ENCODE results near the gene CYTH1. TPM values are rescaled to one million over a fixed set of nuclear protein-coding genes. Genes with fewer than 3 reads are reported as not detected.

CYTH1 gene
- total RNA-seq, result 20.9 and 21.4 TPM in 2 replicates

- H3K4me2 ChIP-seq (ENCODE audit: insufficient read depth, low read length), result peak within 1 kb of the TSS; percentile 95
- H3K27me3 ChIP-seq (ENCODE audit: insufficient read depth, low read length), result no peaks in the 10 kb centered on the region
- peak within 1 kb of the TSS; percentile 94 for H2AFZ ChIP-seq (ENCODE audit: low read length)
- peak within 1 kb of the TSS; percentile 90 for H3K27ac ChIP-seq (ENCODE audit: low read depth, low read length)
- TF ChIP-seq, protein P1, sequence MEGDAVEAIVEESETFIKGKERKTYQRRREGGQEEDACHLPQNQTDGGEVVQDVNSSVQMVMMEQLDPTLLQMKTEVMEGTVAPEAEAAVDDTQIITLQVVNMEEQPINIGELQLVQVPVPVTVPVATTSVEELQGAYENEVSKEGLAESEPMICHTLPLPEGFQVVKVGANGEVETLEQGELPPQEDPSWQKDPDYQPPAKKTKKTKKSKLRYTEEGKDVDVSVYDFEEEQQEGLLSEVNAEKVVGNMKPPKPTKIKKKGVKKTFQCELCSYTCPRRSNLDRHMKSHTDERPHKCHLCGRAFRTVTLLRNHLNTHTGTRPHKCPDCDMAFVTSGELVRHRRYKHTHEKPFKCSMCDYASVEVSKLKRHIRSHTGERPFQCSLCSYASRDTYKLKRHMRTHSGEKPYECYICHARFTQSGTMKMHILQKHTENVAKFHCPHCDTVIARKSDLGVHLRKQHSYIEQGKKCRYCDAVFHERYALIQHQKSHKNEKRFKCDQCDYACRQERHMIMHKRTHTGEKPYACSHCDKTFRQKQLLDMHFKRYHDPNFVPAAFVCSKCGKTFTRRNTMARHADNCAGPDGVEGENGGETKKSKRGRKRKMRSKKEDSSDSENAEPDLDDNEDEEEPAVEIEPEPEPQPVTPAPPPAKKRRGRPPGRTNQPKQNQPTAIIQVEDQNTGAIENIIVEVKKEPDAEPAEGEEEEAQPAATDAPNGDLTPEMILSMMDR (IDR thresholded peaks at IDR 0.05; ENCODE audit: extremely low read depth, low read depth, low read length), result no peak
- no peak for DNase-seq (ENCODE audit: insufficient read length, low spot score, missing footprints)
- no peaks in the 10 kb centered on the region for H4K20me1 ChIP-seq (ENCODE audit: insufficient read depth, low read length)
- H3K4me3 ChIP-seq (ENCODE audit: insufficient read depth, low read length), result peak within 1 kb of the TSS; percentile 100
- no peaks in the 10 kb centered on the region for H3K36me3 ChIP-seq (ENCODE audit: insufficient read depth, low read length)
- H3K4me1 ChIP-seq (ENCODE audit: insufficient read depth, low read length), result peaks cover 3% of the 10 kb centered on the region
- H3K9me3 ChIP-seq (ENCODE audit: low read depth, low read length), result no peaks in the 10 kb centered on the region
- peaks cover 31% of the 10 kb centered on the region for H3K79me2 ChIP-seq (ENCODE audit: insufficient read depth, low read length)
Measured at GRCh38 chr17:78781893-78782304, at the start of gene CYTH1. Gene CYTH1 (minus strand): TSS chr17:78782273. CDS start chr17:78782223, 50 bp downstream.

- Histone ChIP-seq H3K27me3 (ENCODE audit: insufficient read depth, low read length) (no peaks in the 10 kb centered on the region), H4K20me1 (ENCODE audit: insufficient read depth, low read length) (peaks cover 27% of the 10 kb centered on the region), H3K9me3 (ENCODE audit: low read depth, low read length) (no peaks in the 10 kb centered on the region), H3K36me3 (ENCODE audit: insufficient read depth, low read length) (peaks cover 91% of the 10 kb centered on the region), H3K79me2 (ENCODE audit: insufficient read depth, low read length) (peaks cover 88% of the 10 kb centered on the region), H3K4me2 (ENCODE audit: insufficient read depth, low read length) (no peak overlapping the region), H2AFZ (ENCODE audit: low read length) (no peak overlapping the region), H3K4me1 (ENCODE audit: insufficient read depth, low read length) (no peaks in the 10 kb centered on the region), H3K27ac (ENCODE audit: low read depth, low read length) (peak overlapping the region; percentile 8), H3K4me3 (ENCODE audit: insufficient read depth, low read length) (no peak overlapping the region)
- TF ChIP-seq, protein P1 (IDR thresholded peaks at IDR 0.05; ENCODE audit: extremely low read depth, low read depth, low read length), result no peak
- DNase-seq (ENCODE audit: insufficient read length, low spot score, missing footprints), result no peak
Measured at GRCh38 chr17:78829477-78829876, 47.4 kb upstream of the CYTH1 start.

- DNase-seq (ENCODE audit: insufficient read length, low spot score, missing footprints), result peak; percentile 94
- H3K4me3 ChIP-seq (ENCODE audit: insufficient read depth, low read length), result no peak overlapping the region
- TF ChIP-seq, protein P1 (IDR thresholded peaks at IDR 0.05; ENCODE audit: extremely low read depth, low read depth, low read length), result peak; percentile 68
- H2AFZ ChIP-seq (ENCODE audit: low read length), result no peak overlapping the region
- H3K79me2 ChIP-seq (ENCODE audit: insufficient read depth, low read length), result peaks cover 88% of the 10 kb centered on the region
- H3K27ac ChIP-seq (ENCODE audit: low read depth, low read length), result peak overlapping the region; percentile 8
- H3K4me2 ChIP-seq (ENCODE audit: insufficient read depth, low read length), result no peak overlapping the region
- no peaks in the 10 kb centered on the region for H3K4me1 ChIP-seq (ENCODE audit: insufficient read depth, low read length)
- H4K20me1 ChIP-seq (ENCODE audit: insufficient read depth, low read length), result peaks cover 27% of the 10 kb centered on the region
- H3K9me3 ChIP-seq (ENCODE audit: low read depth, low read length), result no peaks in the 10 kb centered on the region
- H3K36me3 ChIP-seq (ENCODE audit: insufficient read depth, low read length), result peaks cover 83% of the 10 kb centered on the region
- no peaks in the 10 kb centered on the region for H3K27me3 ChIP-seq (ENCODE audit: insufficient read depth, low read length)
Measured at GRCh38 chr17:78828470-78829185, 46.6 kb upstream of the CYTH1 start.

GRCh38 chr17:78826836-78827509, 44.9 kb upstream of the CYTH1 start:
- TF ChIP-seq, protein P1 (IDR thresholded peaks at IDR 0.05; ENCODE audit: extremely low read depth, low read depth, low read length), result no peak
- peaks cover 32% of the 10 kb centered on the region for H4K20me1 ChIP-seq (ENCODE audit: insufficient read depth, low read length)

More at GRCh38 chr17:78826836-78827509, 44.9 kb upstream of the CYTH1 start:
- no peaks in the 10 kb centered on the region for H3K27me3 ChIP-seq (ENCODE audit: insufficient read depth, low read length)
- H3K36me3 ChIP-seq (ENCODE audit: insufficient read depth, low read length), result peaks cover 71% of the 10 kb centered on the region
- peaks cover 79% of the 10 kb centered on the region for H3K79me2 ChIP-seq (ENCODE audit: insufficient read depth, low read length)
- no peak overlapping the region for H3K27ac ChIP-seq (ENCODE audit: low read depth, low read length)
- peak; percentile 48 for DNase-seq (ENCODE audit: insufficient read length, low spot score, missing footprints)
- peaks cover 12% of the 10 kb centered on the region for H3K4me1 ChIP-seq (ENCODE audit: insufficient read depth, low read length)
- H3K4me2 ChIP-seq (ENCODE audit: insufficient read depth, low read length), result no peak overlapping the region
- H3K9me3 ChIP-seq (ENCODE audit: low read depth, low read length), result no peaks in the 10 kb centered on the region
- H3K4me3 ChIP-seq (ENCODE audit: insufficient read depth, low read length), result no peak overlapping the region
- H2AFZ ChIP-seq (ENCODE audit: low read length), result no peak overlapping the region
